HG03196 (cell line): ENCODE data around the gene CCER1.

Experiments used
- ATAC-seq: cut with Tn5 transposase; IDR thresholded peaks from one replicate; pipeline ENCODE4 v1.9.1; 2021; ENCODE audit not compliant: unreplicated experiment

The CCER1 gene

DNA sequence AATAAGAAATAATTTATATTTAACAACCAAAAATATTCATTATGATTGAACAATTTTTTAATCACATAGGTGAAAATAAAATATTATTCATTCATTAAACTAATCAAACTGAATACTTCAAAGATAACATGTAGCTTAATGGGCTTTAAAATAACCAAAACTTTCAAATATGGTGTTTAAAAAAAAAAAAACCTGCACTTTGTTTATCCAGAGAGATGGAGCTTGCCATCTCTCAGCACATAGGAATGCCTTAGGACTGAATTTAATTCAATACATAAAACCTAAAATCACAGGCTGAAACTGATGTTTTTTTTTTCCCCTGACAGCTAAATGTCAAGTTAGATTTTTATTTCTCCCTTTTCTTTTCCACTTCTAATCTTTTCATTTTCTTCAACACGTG, 14.4 kb upstream of the CCER1 start:
- no peak for ATAC-seq

DNA sequence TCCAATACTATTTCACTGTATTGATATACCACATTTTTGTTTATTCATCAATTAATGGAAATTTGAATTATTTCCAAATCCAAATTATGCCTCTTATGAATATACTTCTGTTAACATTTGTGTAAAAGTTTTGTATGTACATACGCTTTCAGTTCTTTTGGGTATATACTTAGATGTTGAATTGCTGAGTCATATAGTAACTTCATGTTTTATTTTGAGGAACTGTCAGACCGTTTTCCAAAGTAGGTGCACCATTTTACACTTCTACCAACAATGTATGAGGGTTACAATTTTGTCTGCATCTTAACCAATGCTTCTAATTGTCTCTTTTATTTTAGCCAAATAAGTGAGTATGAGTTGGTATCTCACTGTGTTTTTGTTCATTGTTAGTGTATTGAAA, 10.2 kb upstream of the CCER1 start:
- no peak for ATAC-seq

DNA sequence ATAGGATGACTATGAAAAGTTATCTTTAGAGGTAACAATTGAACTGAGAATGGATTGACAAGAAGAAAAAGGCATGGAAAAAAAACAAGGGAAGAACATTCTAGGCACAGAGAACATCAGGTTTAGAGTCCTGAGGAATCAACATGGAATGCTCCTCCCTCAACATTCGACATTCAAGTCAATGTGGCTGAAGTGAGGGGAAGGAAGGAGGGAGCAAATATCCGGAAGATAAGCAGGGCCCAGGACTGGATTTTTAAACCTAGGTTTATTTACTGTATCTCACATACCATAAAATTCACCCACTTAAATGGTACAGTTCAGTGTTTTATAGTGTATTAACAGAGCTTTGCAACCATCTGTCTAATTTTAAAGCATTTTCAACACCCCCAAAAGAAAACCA, 9.6 kb upstream of the CCER1 start:
- no peak for ATAC-seq

DNA sequence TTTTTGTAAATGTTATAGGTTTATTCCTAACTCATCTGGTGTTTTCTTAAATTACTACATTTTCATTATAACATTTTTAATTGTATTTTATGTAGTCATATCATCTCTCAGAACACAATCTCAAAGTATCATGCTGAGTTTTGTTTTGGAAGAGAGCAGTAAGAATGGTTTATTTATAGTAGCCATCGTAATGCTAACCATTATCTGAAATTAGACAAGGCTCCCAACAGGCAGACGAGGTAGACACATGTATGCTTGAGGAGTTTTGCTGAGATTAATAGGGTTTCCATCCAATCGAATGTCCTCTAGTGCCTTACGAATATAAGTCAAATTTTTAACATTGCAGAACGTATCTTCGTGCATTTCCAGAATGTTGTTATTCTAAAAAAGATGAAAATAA, 9.0 kb upstream of the CCER1 start:
- ATAC-seq: no peak

DNA sequence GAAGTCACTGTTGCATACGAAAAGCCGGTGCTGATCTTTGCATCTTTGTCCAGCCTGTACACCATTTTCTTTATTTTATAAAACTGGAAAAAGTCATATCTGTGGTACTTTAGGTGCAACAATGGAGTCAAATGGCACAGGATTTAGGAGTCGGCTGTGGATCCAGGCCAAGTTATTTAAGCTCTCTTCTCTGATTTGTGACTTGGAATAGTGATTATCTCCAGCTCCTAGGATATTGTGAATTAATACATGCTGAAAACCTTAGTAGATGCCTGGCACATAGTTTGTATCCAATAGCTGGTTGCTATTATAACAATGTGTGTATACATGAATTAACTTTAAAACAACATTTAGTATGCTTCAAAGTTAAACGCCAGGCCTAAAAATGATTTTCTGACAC, 6.2 kb upstream of the CCER1 start:
- no peak for ATAC-seq

GRCh38 chr12:90959538-90960139, 4.7 kb upstream of the CCER1 start:
- ATAC-seq: peak; percentile 72

DNA sequence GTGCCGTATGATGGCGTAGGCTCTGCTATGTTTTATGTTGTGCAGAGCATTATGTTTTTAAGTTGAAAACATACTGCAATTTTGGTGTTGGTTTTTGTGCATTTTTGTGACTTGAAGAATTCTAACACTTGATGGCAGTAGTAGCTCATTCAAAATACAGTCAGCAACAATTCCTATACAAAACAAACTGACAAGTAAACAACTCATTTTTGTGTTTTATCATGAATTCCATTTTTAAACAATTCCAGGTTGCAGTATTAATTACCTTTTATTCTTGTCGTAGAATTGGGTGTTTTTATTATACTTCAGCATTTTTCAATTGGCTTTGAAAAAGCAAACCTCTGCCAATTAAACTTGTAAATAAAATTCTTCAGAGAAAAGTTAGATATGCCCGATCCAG, 4.1 kb upstream of the CCER1 start:
- no peak for ATAC-seq

GRCh38 chr12:90958347-90958746, 3.4 kb upstream of the CCER1 start:
- no peak for ATAC-seq

- ATAC-seq: no peak
Observed at GRCh38 chr12:90954428-90954827, 548 bp downstream of the CCER1 start.

DNA sequence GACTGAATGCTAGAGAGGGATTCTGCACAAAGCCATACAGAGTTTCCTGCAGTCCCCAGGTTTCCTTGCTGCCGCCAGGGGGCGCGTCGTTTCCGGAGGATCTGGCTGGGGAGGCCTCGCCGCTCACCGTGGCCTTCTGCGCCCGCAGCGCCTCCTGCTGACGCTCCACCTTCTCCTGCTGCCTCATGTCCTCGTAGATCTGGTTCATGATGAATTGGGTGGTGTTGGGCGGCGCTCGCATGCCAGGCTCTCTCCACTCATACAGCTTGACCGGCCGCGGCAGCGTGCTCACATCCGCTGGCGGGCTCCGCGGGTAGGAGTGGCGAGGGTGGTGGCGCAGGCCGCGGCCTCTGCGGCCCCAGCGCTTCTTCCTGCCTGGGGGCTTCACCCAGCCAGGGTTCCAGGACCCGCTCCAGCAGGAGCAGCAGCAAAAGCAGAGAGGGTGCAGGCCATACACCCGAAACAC, 987 bp downstream of the CCER1 start:
- ATAC-seq: no peak

GRCh38 chr12:90951432-90952105, 3.4 kb downstream of the CCER1 start:
- ATAC-seq: no peak

GRCh38 chr12:90947869-90948268, 7.1 kb downstream of the CCER1 start:
- no peak for ATAC-seq

GRCh38 chr12:90945070-90945649, 9.8 kb downstream of the CCER1 start:
- peak; percentile 66 for ATAC-seq

GRCh38 chr12:90943255-90943654, 11.7 kb downstream of the CCER1 start:
- ATAC-seq: no peak

DNA sequence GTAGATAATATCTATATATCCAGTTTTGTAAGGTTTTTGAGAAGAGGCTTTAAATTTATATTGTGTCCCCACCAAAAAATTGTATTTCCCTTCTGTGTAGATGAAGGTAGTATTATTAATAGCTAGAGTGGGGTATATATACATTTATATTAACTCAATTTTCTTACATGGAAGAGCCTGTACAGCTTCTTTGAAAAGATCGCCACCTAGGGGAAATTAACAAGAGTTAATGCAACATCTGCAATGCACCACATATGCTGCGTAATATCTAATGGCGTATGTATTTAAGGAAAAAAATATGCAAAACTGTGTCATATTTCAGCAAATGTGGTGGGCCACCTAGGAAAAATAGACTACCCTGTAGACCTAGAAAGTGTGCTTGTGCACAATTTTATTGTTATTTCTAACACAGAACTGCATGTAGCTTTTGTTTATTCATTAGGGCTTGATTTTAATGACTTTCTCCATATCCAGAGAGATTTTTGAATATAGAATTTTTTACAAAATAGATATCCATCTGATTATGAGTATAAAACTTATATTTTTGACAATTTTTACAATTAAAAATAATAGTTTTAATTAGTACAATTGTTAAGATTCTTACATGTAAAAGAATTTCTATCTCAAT, 14.0 kb downstream of the CCER1 start:
- ATAC-seq: peak; percentile 67

DNA sequence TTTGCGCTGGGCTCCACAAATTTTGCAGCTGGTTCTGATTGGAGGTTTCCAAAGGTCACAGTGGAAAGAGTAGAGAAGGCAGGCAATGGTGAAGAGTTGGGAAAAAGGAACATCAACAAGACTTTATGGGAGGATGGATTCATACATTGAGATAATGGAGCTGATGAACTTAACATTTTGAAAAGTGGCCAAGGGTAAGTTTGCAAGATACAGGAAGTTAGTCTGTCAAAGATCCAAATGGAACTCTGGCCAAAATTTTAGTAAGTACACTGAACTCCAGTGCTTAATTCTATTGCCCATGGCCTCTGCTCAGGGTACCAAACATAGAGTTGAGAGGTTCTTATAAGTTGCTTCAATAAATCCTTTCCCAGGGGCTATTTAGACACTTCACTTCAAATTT, 15.6 kb downstream of the CCER1 start:
- ATAC-seq: no peak

DNA sequence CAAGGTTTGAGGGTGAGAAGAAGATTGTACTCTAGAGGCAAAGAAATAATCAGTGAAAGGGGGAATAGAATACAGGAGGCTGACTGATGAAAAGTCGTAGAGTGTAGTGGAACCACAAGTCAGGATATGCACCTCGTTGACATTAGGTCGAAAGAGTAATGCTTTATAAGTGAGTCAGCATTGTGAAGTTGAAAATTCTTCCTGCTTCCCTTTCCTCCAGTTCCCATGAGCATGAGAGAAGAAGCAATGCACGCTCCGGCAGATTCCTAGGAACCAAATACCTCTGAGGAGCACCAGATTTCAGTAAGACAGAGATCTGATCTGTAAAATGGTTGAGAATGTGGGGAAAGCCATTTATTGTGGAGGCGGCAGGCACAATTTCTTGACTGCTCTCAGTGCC, 16.5 kb downstream of the CCER1 start:
- ATAC-seq: no peak

DNA sequence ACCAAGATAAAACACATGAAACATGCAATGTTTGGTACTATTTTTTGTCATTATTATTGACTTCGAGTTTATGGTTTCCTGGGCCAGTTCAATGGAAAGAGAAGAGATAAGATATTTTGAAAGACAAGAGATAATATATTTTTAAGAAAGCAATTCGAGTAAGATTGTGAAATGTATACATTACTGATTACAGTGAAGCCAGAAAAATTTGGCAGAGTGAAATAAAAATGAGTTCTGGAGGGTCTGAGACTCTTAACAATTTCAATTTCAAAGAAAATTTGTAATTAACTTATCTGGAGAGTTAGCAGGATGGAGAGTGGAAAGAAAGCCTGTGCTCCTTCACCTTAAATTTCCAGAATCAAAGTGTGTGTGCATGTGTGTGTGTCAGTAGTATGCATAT, 17.3 kb downstream of the CCER1 start:
- no peak for ATAC-seq

- no peak for ATAC-seq
Observed at GRCh38 chr12:90936230-90937005, 18.6 kb downstream of the CCER1 start.

- ATAC-seq: no peak
Observed at GRCh38 chr12:90925562-90925961, 29.4 kb downstream of the CCER1 start.

DNA sequence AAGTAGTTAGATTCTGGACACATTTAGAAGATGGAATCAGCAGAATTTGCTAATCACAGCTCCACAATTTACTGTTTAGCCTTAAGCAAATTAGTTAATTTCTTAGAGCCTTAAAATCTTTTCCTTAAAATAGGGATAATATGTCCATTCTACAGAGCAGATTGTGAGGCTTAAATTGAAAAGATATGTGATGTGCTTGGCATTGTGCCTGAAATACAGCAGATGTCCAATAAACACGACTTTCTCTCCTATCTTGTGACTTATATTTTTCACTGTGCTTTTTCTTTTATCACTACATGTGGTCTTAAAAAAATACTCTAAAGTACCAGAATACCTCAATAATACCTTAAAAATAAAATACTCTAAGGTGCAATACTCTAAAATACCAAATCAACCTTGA, 30.6 kb downstream of the CCER1 start:
- no peak for ATAC-seq
